NCI-H748 treated with DMSO at 0.1 percent for 48 hours (cell line): ENCODE data around the gene RAPSN.

Experiments used
- DNase-seq: peaks from one replicate; lab custom pipeline; 2025; lab: John Stamatoyannopoulos, UW

The RAPSN gene

GRCh38 chr11:47466201-47466600, 17.3 kb upstream of the RAPSN start:
- DNase-seq: no peak

DNA sequence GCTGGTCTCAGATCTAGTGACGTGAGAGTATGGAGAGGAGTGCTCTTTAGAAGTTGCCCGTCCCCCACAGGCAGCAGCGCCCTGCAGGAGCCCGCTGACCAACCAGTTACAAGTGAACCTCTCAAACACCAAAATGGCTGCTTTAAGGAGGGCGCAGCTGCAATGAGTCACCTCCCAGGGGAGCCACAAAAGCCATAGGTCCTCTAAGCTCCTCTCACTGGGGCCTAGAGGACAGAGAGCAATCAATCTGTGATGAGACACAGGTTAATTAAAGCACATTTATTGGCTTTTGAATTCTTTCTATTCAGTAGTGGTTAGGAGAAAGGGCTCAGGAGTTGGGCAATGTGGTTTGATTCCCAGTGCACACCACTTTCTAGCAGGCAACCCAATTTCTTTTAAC, 15.5 kb upstream of the RAPSN start:
- no peak for DNase-seq

GRCh38 chr11:47461876-47462275, 12.9 kb upstream of the RAPSN start:
- no peak for DNase-seq

DNA sequence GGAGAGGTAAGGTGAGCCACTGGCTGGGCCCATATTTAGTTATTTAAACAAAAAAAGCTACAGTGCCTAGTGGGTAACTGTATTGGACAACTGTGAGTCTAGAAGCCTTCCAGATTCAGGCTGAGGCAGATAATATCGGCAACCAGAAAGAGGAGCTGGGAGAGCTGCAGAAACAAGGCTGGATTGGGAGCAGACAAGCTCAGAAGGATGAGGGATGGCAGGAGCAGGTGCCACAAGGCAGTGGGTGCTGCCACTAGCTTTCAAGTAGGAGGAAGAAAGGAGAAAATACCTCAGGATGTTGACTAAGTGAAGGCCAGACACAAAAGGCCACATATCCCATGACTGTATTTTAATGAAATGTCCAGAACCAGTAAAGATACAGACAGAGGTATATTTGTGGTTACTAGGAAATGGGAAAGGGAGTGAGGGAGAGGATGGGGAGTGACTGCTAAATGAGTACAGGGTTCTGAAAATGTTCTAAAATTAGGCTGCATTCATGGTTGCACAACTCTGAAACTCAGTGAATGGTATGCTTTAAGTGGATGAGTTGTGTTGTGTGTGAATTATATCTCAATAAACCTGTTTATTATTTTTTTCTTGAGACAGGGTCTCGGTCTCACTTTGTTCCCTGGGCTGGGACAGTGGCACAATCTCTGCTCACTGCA, 11.8 kb upstream of the RAPSN start:
- no peak for DNase-seq

DNA sequence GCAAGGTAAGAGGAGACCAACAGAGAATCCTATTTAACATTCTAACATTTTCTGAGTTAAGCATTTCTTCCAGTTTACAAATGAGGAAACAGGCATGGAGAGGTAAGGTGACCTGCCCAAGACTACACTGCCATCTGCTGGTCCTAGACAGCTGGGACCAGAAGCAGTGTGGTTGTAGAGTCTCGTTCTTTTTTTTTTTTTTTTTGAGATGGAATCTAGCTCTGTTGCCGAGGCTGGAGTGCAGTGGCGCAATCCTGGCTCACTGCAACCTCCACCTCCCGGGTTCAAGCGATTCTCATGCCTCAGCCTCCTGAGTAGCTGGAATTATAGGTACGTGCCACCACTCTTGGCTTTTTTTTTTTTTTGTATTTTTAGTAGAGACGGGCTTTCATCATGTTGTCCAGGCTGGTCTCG, 5.3 kb upstream of the RAPSN start:
- peak; percentile 54 for DNase-seq

DNA sequence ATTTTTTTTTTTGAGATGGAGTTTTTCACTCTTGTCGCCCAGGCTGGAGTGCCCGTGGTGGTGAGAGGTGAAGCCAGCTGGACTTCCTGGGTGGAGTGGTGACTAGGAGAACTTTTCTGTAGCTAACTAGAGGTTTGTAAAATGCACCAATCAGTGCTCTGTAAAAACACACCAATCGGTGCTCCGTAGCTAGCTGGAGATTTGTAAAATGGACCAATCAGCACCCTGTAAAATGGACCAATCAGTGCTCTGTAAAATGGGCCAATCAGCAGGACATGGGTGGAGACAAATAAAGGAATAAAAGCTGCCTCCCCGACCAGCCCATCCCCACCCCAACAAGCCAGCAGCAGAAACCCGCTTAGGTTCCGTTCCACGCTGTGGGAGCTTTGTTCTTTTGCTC, 4.4 kb upstream of the RAPSN start:
- no peak for DNase-seq

GRCh38 chr11:47451990-47452389, 3.1 kb upstream of the RAPSN start:
- DNase-seq: no peak

DNA sequence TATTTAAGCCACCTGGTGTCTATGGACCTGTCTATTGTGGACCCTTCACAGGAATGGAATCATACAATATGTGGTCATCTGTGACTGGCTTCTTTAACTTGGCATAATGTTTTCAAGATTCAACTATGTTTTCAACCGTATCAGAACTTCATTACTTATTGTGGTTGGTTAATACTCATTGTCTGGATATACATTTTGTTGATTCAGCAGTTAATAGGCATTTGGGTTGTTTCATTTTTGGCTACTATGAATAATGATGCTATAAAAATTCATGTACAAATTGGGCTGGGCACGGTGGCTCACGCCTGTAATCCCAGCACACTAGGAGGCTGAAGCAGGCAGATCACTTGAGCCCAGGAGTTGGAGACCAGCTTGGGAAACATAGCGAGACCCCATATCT, 2.5 kb upstream of the RAPSN start:
- no peak for DNase-seq

DNA sequence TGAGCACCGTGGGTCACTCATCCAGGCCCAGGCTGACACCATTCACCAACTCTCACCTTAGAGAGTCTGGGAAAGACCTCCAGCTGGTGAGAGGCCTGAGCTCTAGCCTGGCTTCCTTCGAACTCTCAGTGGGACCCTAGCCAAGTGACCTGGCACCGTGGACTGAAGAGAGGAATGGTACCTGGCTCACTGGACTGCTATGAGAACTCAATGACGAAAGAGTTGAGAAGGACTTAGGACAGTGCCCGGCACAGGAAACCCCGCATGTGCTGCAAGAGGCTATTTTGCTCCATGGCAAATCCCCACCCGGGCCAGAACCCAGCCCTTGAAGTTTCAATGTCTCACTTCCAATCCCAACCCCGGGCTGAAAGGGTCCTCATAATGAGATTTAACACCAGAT, 605 bp upstream of the RAPSN start:
- DNase-seq: no peak

DNA sequence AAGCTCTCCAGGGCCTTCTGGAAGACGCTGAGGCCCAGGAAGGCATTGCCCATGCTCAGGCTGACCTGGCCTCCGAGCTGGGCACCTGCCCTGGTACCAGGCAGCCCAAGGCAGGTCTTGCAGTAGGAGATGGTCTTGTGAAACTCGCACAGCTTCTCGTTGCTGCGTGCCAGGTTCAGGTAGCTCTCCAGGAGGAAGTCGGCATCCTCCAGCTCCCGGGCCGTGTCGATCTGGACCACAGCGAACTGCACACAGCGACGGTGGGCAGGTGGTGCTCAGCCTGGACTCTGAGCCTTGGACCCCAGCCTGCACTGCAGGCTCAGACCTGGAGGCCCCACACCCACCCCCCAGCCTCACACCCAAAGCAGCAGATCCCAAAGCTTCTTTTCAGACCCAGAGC, 1.0 kb downstream of the RAPSN start:
- no peak for DNase-seq

GRCh38 chr11:47446833-47447232, 2.1 kb downstream of the RAPSN start:
- DNase-seq: no peak

DNA sequence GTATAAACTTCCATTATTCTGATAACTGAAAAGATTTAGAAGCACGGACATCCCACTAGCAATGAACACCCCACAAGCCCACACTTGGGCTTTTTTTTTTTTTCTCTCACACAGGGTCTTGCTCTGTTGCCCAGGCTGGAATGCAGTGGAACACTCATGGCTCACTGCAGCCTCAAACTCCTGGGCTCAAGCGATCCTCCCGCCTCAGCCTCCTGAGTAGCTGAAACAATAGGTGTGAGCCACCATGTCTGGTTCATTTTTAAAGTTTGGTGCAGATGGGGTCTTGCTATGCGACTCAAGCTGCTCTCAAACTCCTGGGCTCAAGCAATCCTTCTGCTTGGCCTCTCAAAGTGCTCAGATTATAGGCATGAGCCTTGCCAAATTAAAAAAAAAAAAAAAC, 3.1 kb downstream of the RAPSN start:
- DNase-seq: no peak

DNA sequence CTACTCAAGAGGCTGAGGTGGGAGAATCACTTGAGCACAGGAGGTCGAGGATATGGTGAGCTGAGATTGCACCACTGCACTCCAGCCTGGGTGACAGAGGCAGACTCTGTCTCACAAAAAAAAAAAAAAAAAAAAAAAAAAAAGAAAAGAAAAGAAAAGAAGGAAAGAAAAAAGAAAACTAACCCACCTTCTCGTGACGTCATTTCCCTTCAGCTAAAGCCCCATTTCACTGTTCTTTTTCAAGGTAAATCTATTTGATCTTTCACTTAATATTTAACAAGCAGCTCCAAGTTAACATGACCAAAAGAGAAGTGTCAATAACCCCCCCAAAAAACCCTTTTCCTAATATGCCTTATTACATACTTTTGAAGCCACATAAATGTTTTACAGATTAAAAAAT, 5.1 kb downstream of the RAPSN start:
- DNase-seq: no peak

GRCh38 chr11:47443028-47443700, 5.8 kb downstream of the RAPSN start:
- DNase-seq: no peak

GRCh38 chr11:47442514-47442913, 6.4 kb downstream of the RAPSN start:
- no peak for DNase-seq

- DNase-seq: no peak
Observed at GRCh38 chr11:47441421-47441820, 7.5 kb downstream of the RAPSN start.

DNA sequence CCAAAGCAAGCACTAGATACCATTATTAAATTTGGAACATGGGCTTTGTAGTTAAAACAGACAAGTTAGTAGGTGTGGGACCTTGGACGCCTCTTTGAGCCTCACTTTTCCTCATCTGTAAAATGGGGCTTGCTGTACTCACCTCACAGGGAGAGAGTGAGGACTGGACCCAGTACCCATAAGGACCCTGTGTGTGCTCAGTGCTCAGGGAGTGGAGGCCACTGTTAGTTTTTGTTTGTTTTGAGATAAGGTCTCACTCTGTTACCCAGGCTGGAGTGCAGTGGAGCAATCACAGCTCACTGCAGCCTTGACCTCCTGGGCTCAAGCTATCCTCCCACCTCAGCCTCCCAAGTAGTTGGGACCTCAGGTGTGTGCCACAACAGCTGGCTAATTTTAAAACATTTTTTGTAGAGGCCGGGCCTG, 8.9 kb downstream of the RAPSN start:
- DNase-seq: no peak

- DNase-seq: no peak
Observed at GRCh38 chr11:47438721-47439120, 10.2 kb downstream of the RAPSN start.

DNA sequence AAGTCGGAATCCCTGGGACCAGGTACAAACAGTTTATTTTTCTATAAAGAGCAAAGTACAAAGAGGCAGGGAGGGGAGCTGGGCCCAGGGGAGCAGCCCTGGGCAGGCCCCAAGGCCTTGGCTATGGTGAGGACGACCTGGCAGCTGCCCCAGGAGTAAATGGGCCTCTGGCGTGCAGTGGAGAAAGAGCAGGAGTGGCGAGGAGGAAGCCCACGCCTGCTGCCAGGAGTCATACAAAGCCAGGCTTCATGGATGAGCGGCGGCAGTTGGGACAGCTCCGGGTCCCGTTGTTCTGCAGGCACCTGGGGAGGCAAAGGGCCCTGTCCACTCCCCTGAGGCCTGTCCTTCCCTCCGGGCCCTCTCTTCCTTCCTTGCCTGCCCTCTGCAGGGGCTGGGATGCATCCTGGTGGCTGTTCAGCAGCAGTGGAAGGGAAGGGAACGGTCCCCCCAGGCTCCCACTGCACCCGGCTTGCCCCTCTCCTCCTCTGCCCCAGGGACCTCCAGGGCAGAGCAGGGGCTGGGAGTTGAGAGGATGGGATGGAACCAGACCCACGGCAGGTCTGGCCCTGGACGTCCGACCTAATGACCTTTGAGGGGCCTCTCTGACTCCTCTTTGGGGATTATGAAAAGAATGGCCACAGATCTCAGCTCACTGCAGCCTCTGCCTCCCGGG, 11.1 kb downstream of the RAPSN start:
- DNase-seq: no peak

GRCh38 chr11:47437218-47437745, 11.7 kb downstream of the RAPSN start:
- DNase-seq: no peak

- no peak for DNase-seq
Observed at GRCh38 chr11:47436726-47437125, 12.2 kb downstream of the RAPSN start.

- DNase-seq: no peak
Observed at GRCh38 chr11:47435687-47436086, 13.2 kb downstream of the RAPSN start.
